SK-N-DZ (cell line): ENCODE data around the gene RBM4.
A peak's percentile ranks its signal among the peaks of the same experiment; 100 is the strongest.

ENCODE experiments used
- DNase-seq: peaks from one replicate; pipeline ENCODE4 v3.0.0-alpha.2; 2015; ENCODE audit warnings: low spot score

RBM4 gene

GRCh38 chr11:66651016-66651415 is 12.5 kb downstream of the RBM4 start:
- no peak for DNase-seq

DNA sequence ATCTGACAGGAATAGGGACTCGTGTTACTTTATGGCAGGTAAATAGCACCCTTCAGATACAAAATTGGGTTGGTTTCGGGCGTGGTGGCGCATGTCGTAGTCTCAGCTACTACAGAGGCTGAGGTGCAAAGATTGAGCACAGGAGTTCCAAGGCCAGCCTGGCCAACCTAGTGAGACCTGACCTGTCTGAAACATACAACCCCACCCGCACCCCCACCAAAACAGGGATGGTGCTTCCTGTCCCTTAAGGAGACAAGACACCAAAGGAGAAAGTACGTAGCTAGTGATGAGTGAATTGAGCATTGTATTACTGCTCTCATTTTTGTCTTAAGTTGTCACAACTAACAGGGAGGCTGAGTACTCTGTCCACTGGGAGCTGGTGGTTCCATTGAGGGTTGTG is 14.1 kb downstream of the RBM4 start:
- DNase-seq = no peak

- no peak for DNase-seq
Observed at GRCh38 chr11:66653123-66653522, 14.6 kb downstream of the RBM4 start.

- DNase-seq = no peak
Observed at GRCh38 chr11:66659763-66660162, 21.3 kb downstream of the RBM4 start.

DNA sequence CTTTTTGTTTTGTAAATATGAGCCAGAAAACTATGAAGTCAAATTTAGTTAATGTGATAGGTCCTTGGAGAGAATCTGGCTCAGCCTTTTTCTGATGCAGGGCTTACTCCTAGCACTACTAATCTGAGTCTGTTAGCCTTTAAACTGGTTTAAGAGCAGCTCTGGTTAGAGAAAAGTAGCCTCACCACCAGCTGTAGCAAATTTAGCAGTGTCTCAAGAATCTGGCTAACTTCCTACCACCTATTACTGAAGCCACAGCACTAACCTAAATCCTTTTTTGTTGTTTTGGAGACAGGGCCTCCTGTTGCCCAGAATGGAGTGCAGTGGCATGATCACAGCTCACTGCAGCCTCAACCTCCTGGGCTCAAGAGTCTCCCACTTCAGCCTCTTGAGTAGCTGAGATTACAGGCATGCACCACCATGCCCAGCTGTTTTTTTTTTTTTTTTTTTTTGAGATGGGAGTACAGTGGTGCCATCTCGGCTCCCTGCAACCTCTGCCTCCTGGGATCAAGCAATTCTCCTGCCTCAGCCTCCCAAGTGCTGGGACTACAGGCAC is 25.3 kb downstream of the RBM4 start:
- DNase-seq = no peak

DNA sequence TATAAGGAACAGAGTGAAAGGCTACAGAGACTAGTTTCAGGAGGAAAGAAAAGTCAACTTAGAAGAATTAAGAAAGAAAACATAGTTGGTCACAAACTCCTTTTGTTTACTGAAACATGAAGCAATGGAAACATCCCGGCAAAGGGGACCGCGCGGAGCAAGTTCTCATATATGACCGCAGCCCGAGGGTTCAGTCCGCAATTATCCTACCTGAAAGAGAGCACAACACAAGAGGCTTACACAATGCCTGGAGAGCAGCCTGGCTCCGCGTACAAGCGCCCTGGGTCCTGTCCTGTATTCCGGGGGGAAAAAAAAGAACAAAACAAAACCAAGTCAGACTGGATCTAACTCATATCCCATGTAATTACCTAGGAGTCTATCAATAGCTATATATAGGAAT is 26.9 kb downstream of the RBM4 start:
- no peak for DNase-seq

GRCh38 chr11:66670816-66671215 is 32.3 kb downstream of the RBM4 start:
- DNase-seq = no peak

DNA sequence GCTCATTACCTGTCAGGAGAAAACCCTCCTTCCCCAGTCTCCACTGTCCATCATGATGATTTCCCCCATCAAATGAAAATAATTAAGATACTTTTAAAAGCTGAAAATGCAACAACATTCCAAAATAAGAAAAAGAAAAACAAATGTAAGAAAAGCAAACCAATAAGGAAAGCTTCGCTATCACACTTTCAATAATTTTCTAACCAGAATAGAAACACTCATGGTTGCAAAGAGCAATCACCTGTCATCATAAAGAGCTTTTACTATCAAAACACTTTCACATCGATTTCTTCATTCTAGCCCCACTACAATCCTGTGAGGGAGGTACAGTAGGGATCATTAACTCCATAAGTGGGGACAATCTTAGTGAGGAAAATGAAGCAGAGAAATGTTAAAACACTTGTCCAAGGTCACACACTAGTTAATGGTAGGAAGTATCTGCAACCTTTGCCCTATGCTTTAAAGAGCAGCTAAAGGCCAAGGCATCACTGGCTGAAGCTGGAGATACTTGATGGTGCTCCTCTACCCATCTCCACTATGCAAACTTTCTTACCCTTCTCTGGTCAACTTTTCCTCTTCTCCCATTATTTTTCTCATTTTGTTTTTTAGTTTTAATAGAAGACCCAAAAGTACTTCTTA is 36.6 kb downstream of the RBM4 start:
- no peak for DNase-seq

DNA sequence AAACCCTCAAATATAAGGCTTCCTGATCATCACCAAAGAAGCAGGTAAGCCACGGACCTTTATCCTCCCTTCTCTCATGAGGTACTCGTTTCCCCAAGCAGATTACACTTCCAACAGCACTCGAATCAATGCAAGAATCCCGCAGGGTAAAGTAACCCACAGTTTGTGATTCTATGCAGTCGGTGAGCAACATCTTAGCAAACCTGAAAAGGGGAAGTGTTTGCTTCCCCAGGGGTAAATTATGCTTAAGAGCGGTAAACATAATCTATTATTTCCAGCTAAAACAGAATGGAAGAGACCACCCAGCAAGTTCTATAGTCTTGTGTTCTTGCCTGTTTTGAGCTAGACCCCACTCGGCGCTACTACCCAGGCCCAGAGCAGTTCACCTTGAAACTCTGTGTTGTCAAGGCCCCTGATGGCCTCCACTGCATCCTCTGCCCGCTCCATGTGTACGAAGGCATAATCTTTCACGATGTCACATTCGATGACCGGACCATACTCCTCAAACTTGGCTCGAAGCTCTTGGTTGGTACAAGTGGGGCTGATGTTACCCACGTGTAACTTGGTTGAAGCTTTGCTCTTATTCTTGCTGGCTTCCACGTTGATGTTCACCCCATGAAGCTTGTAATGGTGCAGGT is 37.9 kb downstream of the RBM4 start:
- DNase-seq = no peak

GRCh38 chr11:66676931-66677598 is 38.6 kb downstream of the RBM4 start:
- DNase-seq = no peak

- DNase-seq = peak; percentile 97
Observed at GRCh38 chr11:66677599-66678375, 39.3 kb downstream of the RBM4 start, which contains the start of gene RBM4B. Gene RBM4B (minus strand): TSS chr11:66677887. CDS start chr11:66677079, 808 bp downstream.

- DNase-seq = no peak
Observed at GRCh38 chr11:66680966-66681645, 42.6 kb downstream of the RBM4 start.

GRCh38 chr11:66683877-66684276 is 45.4 kb downstream of the RBM4 start:
- no peak for DNase-seq

- no peak for DNase-seq
Observed at GRCh38 chr11:66684635-66685034, 46.1 kb downstream of the RBM4 start.

DNA sequence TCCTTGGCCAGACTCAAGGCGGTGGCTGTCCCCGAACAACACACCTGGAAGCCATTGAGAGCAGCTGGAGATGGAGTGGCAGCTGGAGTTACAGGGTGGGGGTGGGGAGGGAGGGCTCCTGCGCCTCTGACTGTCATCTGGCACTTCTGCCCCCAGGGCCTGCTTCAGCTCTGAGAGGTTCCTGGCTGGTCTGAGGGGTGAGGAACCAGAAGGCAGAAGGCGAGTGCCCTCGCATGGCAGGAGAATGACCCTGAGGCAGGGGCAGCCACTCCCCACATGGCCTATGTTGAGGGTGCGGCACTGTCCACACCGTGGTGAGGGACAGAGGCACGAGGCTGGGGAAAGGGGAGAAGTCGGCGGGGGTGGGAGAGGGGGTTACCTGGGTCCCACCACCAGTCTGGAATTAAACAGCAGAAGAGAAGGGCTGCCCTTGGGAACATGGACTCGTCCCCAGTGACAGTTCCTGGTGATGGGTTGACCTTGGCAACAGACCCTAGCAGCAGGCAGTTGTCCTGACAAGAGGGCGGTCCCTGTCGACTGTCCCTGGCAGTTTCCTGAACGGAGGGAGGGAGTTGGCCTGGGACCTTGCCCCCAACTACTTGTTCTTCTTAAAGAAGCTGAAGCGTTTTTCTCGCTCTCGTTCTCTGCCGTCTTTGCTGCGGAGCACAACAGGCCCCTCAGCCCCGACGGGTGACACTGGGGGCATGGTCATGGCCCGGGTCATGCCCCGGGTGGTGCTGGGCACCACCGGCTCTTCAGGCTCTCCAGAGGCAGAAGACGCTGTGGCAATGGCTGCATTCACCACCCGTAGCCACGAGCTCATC is 47.0 kb downstream of the RBM4 start:
- DNase-seq = no peak

- no peak for DNase-seq
Observed at GRCh38 chr11:66686100-66686785, 47.7 kb downstream of the RBM4 start.

DNA sequence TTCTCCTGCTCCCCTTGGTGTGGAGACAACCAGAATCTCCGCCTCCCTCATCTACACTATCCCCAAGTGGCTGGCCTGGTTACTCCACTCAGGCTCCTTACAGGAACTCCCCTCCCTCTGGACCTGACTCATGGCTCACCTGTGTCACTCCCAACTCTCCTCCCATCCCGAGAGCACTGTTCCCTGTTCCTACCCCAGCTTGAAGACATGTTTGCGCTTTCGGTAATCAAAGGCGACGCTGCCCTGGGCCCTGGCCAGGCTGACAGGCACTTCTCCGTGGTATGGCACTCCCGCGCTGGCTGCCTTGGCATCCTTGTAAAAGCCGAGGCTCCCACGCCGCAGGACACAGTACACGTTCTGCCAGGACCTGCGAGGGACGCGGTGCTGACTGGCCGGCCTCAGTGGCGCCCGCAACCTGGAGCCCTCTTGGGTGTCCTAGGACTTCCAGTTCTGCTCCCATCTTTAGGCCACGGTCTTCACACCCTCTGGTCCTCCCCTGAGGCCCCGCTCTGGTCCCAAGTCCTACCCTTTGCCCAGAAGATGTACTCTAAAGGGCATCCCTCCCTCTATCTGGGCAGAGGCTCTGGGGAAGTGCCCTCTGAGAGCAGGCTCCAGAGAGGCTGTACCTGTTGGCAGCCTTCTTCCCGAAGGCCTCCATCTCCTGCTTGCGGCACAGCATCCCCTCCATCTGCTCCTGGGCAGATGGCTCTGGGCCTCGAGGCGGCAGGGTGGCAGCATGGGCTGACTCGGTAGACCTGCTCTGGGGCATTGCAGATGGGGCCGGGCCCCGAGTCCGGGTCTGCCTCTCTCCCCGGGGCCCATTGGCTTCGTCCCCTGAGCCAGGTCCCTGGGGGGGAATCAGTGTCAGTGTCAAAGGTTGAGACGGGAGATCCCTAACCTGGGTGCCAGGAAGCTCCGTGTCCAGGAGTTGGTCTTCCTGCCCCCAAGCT is 48.6 kb downstream of the RBM4 start:
- DNase-seq = no peak

DNA sequence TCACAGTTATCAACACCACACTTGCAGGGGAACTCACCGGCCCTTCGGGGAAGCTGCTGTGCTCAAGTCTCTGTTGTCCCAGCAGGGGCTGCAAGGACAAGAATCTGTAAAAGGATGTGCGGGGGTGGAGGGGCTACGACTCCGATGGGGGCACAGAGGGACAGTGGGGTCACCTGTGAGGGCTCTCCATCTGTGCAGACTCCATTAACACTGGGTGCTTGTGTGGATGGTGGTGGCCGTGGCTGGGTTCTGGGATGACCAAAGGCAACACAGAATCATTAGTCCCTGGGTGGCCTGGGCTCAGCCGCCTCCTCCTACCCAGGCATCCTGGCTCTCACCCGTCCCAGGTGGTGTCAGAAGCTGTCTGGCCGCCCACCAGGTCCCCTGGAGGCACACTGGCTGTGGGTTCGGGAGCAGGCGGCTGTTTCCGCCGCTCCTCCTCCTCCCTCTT is 49.4 kb downstream of the RBM4 start:
- no peak for DNase-seq
